Endothelial cell of umbilical vein (primary cell): ENCODE data around the gene PHC1.

ENCODE experiments used
- CTCF ChIP-seq, 2 donors: IDR thresholded peaks; 1 replicate in 1 of 2; 2 replicates in 1 of 2; pipeline ENCODE4 v1.5.1; 2011; ENCODE audit warnings: low read length in 2 of 2, mild to moderate bottlenecking in 2 of 2, moderate library complexity in 2 of 2, control low read depth in 1 of 2, inconsistent platforms in 1 of 2, low read depth in 1 of 2; ENCODE audit not compliant: insufficient read depth in 1 of 2; ENCODE audit errors: extremely low read depth in 1 of 2
- EZH2 ChIP-seq: IDR thresholded peaks from 2 replicates; pipeline ENCODE4 v1.6.1; 2012; ENCODE audit warnings: borderline replicate concordance, low read depth, mild to moderate bottlenecking, moderate library complexity, low read length, inconsistent platforms; ENCODE audit not compliant: severe bottlenecking
- GATA2 ChIP-seq: IDR thresholded peaks from 2 replicates; pipeline ENCODE4 v1.7.0; 2011; ENCODE audit warnings: low read depth, mild to moderate bottlenecking, moderate library complexity, mixed read lengths, low read length; ENCODE audit not compliant: insufficient read length, insufficient read depth
- MAX ChIP-seq: IDR thresholded peaks from 2 replicates; pipeline ENCODE4 v1.6.1; 2011; ENCODE audit not compliant: insufficient read depth, insufficient read length
- POLR2A ChIP-seq: IDR thresholded peaks from 2 replicates; pipeline ENCODE4 v1.6.1; 2012; ENCODE audit warnings: low read depth, mild to moderate bottlenecking, control low read depth, low read length
- POLR2AphosphoS5 ChIP-seq: IDR thresholded peaks from 2 replicates; pipeline ENCODE4 v1.6.1; 2012; ENCODE audit warnings: low read depth, mild to moderate bottlenecking, control low read depth, low read length, moderate library complexity; ENCODE audit not compliant: insufficient read depth

GRCh38 chr12:8946733-8947132 is 32.4 kb downstream of the PHC1 start:
- TF ChIP-seq EZH2 = no peak
- no peak for TF ChIP-seq CTCF (IDR thresholded peaks at IDR 0.05; ENCODE audit: extremely low read depth in 1 of 2, insufficient read depth in 1 of 2, low read depth in 1 of 2, low read length in 2 of 2)
- no peak for TF ChIP-seq POLR2AphosphoS5
- no peak for TF ChIP-seq POLR2A
- TF ChIP-seq GATA2 = no peak
- no peak for TF ChIP-seq MAX
